Middle frontal gyrus (tissue), 1 donor: ENCODE results near the gene NIPSNAP2.
"Not testable (repeated sequence)": the region's sequence is repeated elsewhere in the genome, so short reads cannot be mapped to it uniquely, and the experiment has no call there.

Source experiments
- DNase-seq: peaks from one replicate; pipeline ENCODE4 v3.0.0-alpha.2; 2015; ENCODE audit warnings: low spot score; ENCODE audit errors: extremely low spot score

NIPSNAP2 gene

GRCh38 chr7:55975988-55976633, 11.7 kb downstream of the NIPSNAP2 start:
- no peak for DNase-seq

- DNase-seq = no peak
These were observed 13.4 kb downstream of the NIPSNAP2 start for GRCh38 chr7:55977831-55978230.

- DNase-seq = no peak
These were observed 15.9 kb downstream of the NIPSNAP2 start for GRCh38 chr7:55980266-55980665.

GRCh38 chr7:55983537-55983936, 19.2 kb downstream of the NIPSNAP2 start:
- no peak for DNase-seq

GRCh38 chr7:55992346-55992745, 28.0 kb downstream of the NIPSNAP2 start:
- no peak for DNase-seq

- DNase-seq = no peak
These were observed 32.6 kb downstream of the NIPSNAP2 start for GRCh38 chr7:55996856-55997500.

GRCh38 chr7:56003749-56004148, 39.4 kb downstream of the NIPSNAP2 start:
- DNase-seq = no peak

GRCh38 chr7:56007167-56007652, 42.8 kb downstream of the NIPSNAP2 start:
- DNase-seq = no peak

GRCh38 chr7:56007891-56008290, 43.5 kb downstream of the NIPSNAP2 start:
- no peak for DNase-seq

GRCh38 chr7:56009695-56010094, 45.3 kb downstream of the NIPSNAP2 start:
- DNase-seq = peak; percentile 34

- DNase-seq = not testable (repeated sequence)
These were observed 52.6 kb downstream of the NIPSNAP2 start for GRCh38 chr7:56017015-56017414.

- DNase-seq = no peak
These were observed 55.1 kb downstream of the NIPSNAP2 start for GRCh38 chr7:56019501-56019900.

GRCh38 chr7:56023500-56023899, 59.1 kb downstream of the NIPSNAP2 start:
- no peak for DNase-seq

- no peak for DNase-seq
These were observed 62.2 kb downstream of the NIPSNAP2 start for GRCh38 chr7:56026538-56026937.

- DNase-seq = no peak
These were observed 64.7 kb downstream of the NIPSNAP2 start for GRCh38 chr7:56028942-56029630.

- DNase-seq = no peak
These were observed 66.0 kb downstream of the NIPSNAP2 start for GRCh38 chr7:56030340-56030739.

GRCh38 chr7:56031556-56031955, 67.2 kb downstream of the NIPSNAP2 start:
- not testable (repeated sequence) for DNase-seq

- not testable (repeated sequence) for DNase-seq
These were observed 68.2 kb downstream of the NIPSNAP2 start for GRCh38 chr7:56032578-56032977.

- peak; percentile 23 for DNase-seq
These were observed 69.5 kb downstream of the NIPSNAP2 start for GRCh38 chr7:56033671-56034432.

- no peak for DNase-seq
These were observed 76.3 kb downstream of the NIPSNAP2 start for GRCh38 chr7:56040730-56041129.

GRCh38 chr7:56045758-56046157, 81.4 kb downstream of the NIPSNAP2 start:
- not testable (repeated sequence) for DNase-seq
